ENCODE data around the gene BNIP3. TPM values are rescaled to one million over a fixed set of nuclear protein-coding genes. Genes with fewer than 3 reads are reported as not detected.
"Not testable (repeated sequence)": the region's sequence is repeated elsewhere in the genome, so short reads cannot be mapped to it uniquely, and the experiment has no call there.

Gene BNIP3
- polyA plus RNA-seq, 3 donors: 3.2 to 7.2 (median 4.6) TPM

DNA sequence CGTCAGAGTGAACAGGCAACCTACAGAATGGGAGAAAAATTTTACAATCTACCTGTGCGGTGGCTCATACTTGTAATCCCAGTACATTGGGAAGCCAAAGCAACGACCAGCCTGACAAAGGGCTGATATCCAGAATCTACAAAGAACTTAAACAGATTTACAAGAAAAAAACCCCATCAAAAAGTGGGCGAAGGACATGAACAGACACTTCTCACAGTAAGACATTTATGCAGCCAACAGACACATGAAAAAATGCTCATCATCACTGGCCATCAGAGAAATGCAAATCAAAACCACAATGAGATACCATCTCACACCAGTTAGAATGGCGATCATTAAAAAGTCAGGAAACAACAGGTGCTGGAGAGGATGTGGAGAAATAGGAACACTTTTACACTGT is 5.6 kb upstream of the BNIP3 start:
- DNase-seq: not testable (repeated sequence)
- 92% methylated on average over 2 of the region's 5 CpGs for WGBS (ENCODE audit: insufficient coverage)

DNA sequence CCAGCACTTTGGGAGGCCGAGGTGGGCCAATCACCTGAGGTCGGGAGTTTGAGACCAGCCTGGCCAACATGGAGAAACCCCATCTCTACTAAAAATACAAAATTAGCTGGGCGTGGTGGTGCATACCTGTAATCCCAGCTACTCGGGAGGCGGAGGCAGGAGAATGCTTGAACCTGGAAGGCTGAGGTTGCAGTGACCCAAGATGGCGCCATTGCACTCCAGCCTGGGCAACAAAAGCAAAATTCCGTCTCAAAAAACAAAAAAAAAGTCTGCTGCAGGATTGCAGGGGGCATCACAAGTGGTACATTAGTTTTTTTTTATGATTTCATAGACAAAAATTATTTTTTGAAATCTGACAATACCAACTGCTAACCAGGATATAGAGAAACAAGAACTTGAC is 5.1 kb upstream of the BNIP3 start:
- H3K27ac Mint-ChIP-seq; H3K4me3 ChIP-seq (replicated peaks in 1 of 3; ENCODE audit: low read depth in 2 of 3, low read length in 3 of 3); DNase-seq; H3K9me3 ChIP-seq (replicated peaks in 1 of 2; ENCODE audit: control insufficient read depth in 1 of 2, insufficient read depth in 1 of 2, low read length in 2 of 2); H3K4me1 Mint-ChIP-seq; H3K4me3 Mint-ChIP-seq; H2AFZ ChIP-seq (ENCODE audit: insufficient read depth, low read depth, low read length, poor library complexity, severe bottlenecking); H3K36me3 Mint-ChIP-seq; intact Hi-C loops (cut with micrococcal nuclease); H3K27ac ChIP-seq (ENCODE audit: low read depth in 1 of 2, low read length in 2 of 2); H3K4me2 ChIP-seq (replicated peaks; ENCODE audit: extremely low read depth, low read length, poor library complexity, severe bottlenecking); H4K20me1 ChIP-seq (ENCODE audit: insufficient read depth, low read length); H3K79me2 ChIP-seq (ENCODE audit: insufficient read depth, low read length); H3K9ac ChIP-seq (ENCODE audit: insufficient read depth, low read length, poor library complexity, severe bottlenecking); H3K36me3 ChIP-seq (replicated peaks in 1 of 2; ENCODE audit: control insufficient read depth in 1 of 2, insufficient read depth in 2 of 2, low read length in 2 of 2); H3K4me1 ChIP-seq (ENCODE audit: control insufficient read depth in 1 of 2, insufficient read depth in 2 of 2, low read length in 2 of 2): not testable (repeated sequence)
- WGBS (ENCODE audit: insufficient coverage): no CpG with 5 or more reads among the region's 7 CpGs
- peaks cover 15 to 36% of the 10 kb centered on the region in 2 donors for H3K27me3 ChIP-seq (ENCODE audit: control insufficient read depth in 2 of 2, insufficient read depth in 2 of 2, low read length in 2 of 2)
- H3K27me3 Mint-ChIP-seq (ENCODE audit: low read depth in 3 of 3): peaks cover 25 to 43% (median 26%) of the 10 kb centered on the region in 3 donors
- peaks cover 2 to 16% (median 9%) of the 10 kb centered on the region in 7 donors for H3K9me3 Mint-ChIP-seq

More for the DNA sequence above, 5.6 kb upstream of the BNIP3 start:
- H3K4me3 ChIP-seq (replicated peaks in 1 of 3; ENCODE audit: low read depth in 2 of 3, low read length in 3 of 3); H3K4me2 ChIP-seq (replicated peaks; ENCODE audit: extremely low read depth, low read length, poor library complexity, severe bottlenecking); H3K79me2 ChIP-seq (ENCODE audit: insufficient read depth, low read length); H3K4me1 ChIP-seq (ENCODE audit: control insufficient read depth in 1 of 2, insufficient read depth in 2 of 2, low read length in 2 of 2); H3K36me3 ChIP-seq (replicated peaks in 1 of 2; ENCODE audit: control insufficient read depth in 1 of 2, insufficient read depth in 2 of 2, low read length in 2 of 2); intact Hi-C loops (cut with micrococcal nuclease); H3K27ac ChIP-seq (ENCODE audit: low read depth in 1 of 2, low read length in 2 of 2); H3K9ac ChIP-seq (ENCODE audit: insufficient read depth, low read length, poor library complexity, severe bottlenecking); H3K36me3 Mint-ChIP-seq; H3K4me3 Mint-ChIP-seq; H2AFZ ChIP-seq (ENCODE audit: insufficient read depth, low read depth, low read length, poor library complexity, severe bottlenecking); H3K27ac Mint-ChIP-seq; H3K4me1 Mint-ChIP-seq; H4K20me1 ChIP-seq (ENCODE audit: insufficient read depth, low read length); H3K9me3 ChIP-seq (replicated peaks in 1 of 2; ENCODE audit: control insufficient read depth in 1 of 2, insufficient read depth in 1 of 2, low read length in 2 of 2): not testable (repeated sequence)
- H3K27me3 Mint-ChIP-seq (ENCODE audit: low read depth in 3 of 3): peaks cover 25 to 38% (median 25%) of the 10 kb centered on the region in 3 donors
- peaks cover 2 to 16% (median 9%) of the 10 kb centered on the region in 7 donors for H3K9me3 Mint-ChIP-seq
- H3K27me3 ChIP-seq (ENCODE audit: control insufficient read depth in 2 of 2, insufficient read depth in 2 of 2, low read length in 2 of 2): peaks cover 15 to 34% of the 10 kb centered on the region in 2 donors

DNA sequence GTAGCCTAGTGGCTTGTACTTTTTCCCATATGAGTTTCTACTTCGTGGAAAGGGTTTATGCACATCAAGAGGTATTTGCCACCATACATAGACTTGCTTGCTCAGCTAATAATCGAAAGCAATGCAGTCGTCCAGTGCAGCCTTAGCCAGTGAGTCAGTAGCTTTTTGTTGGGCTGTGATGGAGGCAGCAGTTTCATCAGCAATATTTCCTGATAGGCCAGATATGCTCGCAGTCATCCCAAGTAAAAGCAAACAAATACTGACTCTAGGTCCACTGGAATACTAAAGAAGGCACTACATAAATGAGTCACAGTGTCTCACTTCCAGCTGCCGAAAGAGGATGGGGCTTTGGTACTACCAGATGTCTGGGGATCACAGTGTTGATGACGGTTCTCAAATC is 2.1 kb upstream of the BNIP3 start:
- H3K9me3 ChIP-seq (replicated peaks in 1 of 2; ENCODE audit: control insufficient read depth in 1 of 2, insufficient read depth in 1 of 2, low read length in 2 of 2): peaks cover 0 to 11% of the 10 kb centered on the region in 2 donors
- no peak overlapping the region for H3K4me3 ChIP-seq (replicated peaks in 1 of 3; ENCODE audit: low read depth in 2 of 3, low read length in 3 of 3)
- no peak overlapping the region for H3K4me2 ChIP-seq (replicated peaks; ENCODE audit: extremely low read depth, low read length, poor library complexity, severe bottlenecking)
- peaks cover 10 to 19% of the 10 kb centered on the region in 2 donors for H3K4me1 ChIP-seq (ENCODE audit: control insufficient read depth in 1 of 2, insufficient read depth in 2 of 2, low read length in 2 of 2)
- H3K9me3 Mint-ChIP-seq: peaks cover 2 to 23% (median 15%) of the 10 kb centered on the region in 7 donors
- H2AFZ ChIP-seq (ENCODE audit: insufficient read depth, low read depth, low read length, poor library complexity, severe bottlenecking): no peak overlapping the region
- peaks cover 48 to 72% (median 49%) of the 10 kb centered on the region in 3 donors for H3K27me3 Mint-ChIP-seq (ENCODE audit: low read depth in 3 of 3)
- H3K36me3 ChIP-seq (replicated peaks in 1 of 2; ENCODE audit: control insufficient read depth in 1 of 2, insufficient read depth in 2 of 2, low read length in 2 of 2): no peaks in the 10 kb centered on the region
- peaks cover 0 to 9% of the 10 kb centered on the region in 2 donors for H3K36me3 Mint-ChIP-seq
- H3K4me3 Mint-ChIP-seq: no peak overlapping the region
- no peak for DNase-seq
- TF ChIP-seq, protein P1, sequence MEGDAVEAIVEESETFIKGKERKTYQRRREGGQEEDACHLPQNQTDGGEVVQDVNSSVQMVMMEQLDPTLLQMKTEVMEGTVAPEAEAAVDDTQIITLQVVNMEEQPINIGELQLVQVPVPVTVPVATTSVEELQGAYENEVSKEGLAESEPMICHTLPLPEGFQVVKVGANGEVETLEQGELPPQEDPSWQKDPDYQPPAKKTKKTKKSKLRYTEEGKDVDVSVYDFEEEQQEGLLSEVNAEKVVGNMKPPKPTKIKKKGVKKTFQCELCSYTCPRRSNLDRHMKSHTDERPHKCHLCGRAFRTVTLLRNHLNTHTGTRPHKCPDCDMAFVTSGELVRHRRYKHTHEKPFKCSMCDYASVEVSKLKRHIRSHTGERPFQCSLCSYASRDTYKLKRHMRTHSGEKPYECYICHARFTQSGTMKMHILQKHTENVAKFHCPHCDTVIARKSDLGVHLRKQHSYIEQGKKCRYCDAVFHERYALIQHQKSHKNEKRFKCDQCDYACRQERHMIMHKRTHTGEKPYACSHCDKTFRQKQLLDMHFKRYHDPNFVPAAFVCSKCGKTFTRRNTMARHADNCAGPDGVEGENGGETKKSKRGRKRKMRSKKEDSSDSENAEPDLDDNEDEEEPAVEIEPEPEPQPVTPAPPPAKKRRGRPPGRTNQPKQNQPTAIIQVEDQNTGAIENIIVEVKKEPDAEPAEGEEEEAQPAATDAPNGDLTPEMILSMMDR (IDR thresholded peaks at IDR 0.05): no peak
- peaks cover 31 to 63% of the 10 kb centered on the region in 2 donors for H3K27me3 ChIP-seq (ENCODE audit: control insufficient read depth in 2 of 2, insufficient read depth in 2 of 2, low read length in 2 of 2)
- H3K27ac ChIP-seq (ENCODE audit: low read depth in 1 of 2, low read length in 2 of 2): no peak overlapping the region
- no peaks in the 10 kb centered on the region for H3K79me2 ChIP-seq (ENCODE audit: insufficient read depth, low read length)
- intact Hi-C loops (cut with micrococcal nuclease): no loop called here
- 100% methylated on average over 2 of the region's 6 CpGs for WGBS (ENCODE audit: insufficient coverage)
- no peak overlapping the region for H3K27ac Mint-ChIP-seq
- no peak overlapping the region for H3K9ac ChIP-seq (ENCODE audit: insufficient read depth, low read length, poor library complexity, severe bottlenecking)
- H4K20me1 ChIP-seq (ENCODE audit: insufficient read depth, low read length): no peaks in the 10 kb centered on the region
- H3K4me1 Mint-ChIP-seq: peaks cover 13% of the 10 kb centered on the region

Measured in CD14-positive monocyte (primary cell).